ENCODE results near the gene FANCL. TPM values are rescaled to one million over a fixed set of nuclear protein-coding genes. Genes with fewer than 3 reads are reported as not detected.
A peak's percentile ranks its signal among the peaks of the same experiment; 100 is the strongest.
"Not testable (repeated sequence)": the region's sequence is repeated elsewhere in the genome, so short reads cannot be mapped to it uniquely, and the experiment has no call there.

The FANCL gene
- polyA plus RNA-seq, 2 of the 4 experiments (the other 2 are of a cell fraction), result 34.1 to 68.8 TPM

- no peak for ATAC-seq
- DNase-seq (ENCODE audit: low read depth in 1 of 2, low spot score in 1 of 2), result no peak
- 93% methylated on average over 3 of the region's 3 CpGs for WGBS (ENCODE audit: missing lambda C conversion rate)
- H3K4me3 ChIP-seq, result no peak overlapping the region
- ChIA-PET POLR2A (no interaction called here), CTCF (interaction anchor here (0.8 kb wide), 1 partner anchor 217 kb away, joined by 3 read pairs; no protein-coding TSS in a partner anchor)
- no peaks in the 10 kb centered on the region for H3K9me3 ChIP-seq
- H3K4me2 ChIP-seq, result no peak overlapping the region
- TF ChIP-seq ZSCAN20 (CRISPR knock-in tag; IDR thresholded peaks at IDR 0.05) (no peak), ATOH8 (CRISPR knock-in tag; IDR thresholded peaks at IDR 0.05; ENCODE audit: low read depth) (no peak), BHLHE40 (IDR thresholded peaks at IDR 0.05; ENCODE audit: low read depth, low read length) (no peak), FOSL2 (IDR thresholded peaks at IDR 0.05) (no peak), FOSL2 (CRISPR knock-in tag; IDR thresholded peaks at IDR 0.05) (no peak)
- H3K27ac ChIP-seq, result no peak overlapping the region
- peaks cover 34% of the 10 kb centered on the region for H3K4me1 ChIP-seq
- no peak for FAIRE-seq
These were observed 118.6 kb downstream of the FANCL start for GRCh38 chr2:58122540-58122939.

GRCh38 chr2:58122040-58122439, 119.1 kb downstream of the FANCL start:
- WGBS (ENCODE audit: missing lambda C conversion rate), result 73% methylated on average over 3 of the region's 3 CpGs
- CTCF ChIA-PET, result interaction anchor here (0.8 kb wide), 1 partner anchor 216 kb away, joined by 3 read pairs; no protein-coding TSS in a partner anchor
- Histone ChIP-seq H3K4me3 (no peak overlapping the region), H3K4me1 (peaks cover 34% of the 10 kb centered on the region), H3K27ac (no peak overlapping the region; a peak in 1 of 6 replicates), H3K4me2 (peak overlapping the region; percentile 11; the same call in 1 of the 3 replicates), H3K9me3 (no peaks in the 10 kb centered on the region)
- ATAC-seq, result no peak
- DNase-seq (ENCODE audit: low read depth in 1 of 2, low spot score in 1 of 2), result no peak
- POLR2A ChIA-PET, result no interaction called here
- peak; percentile 59 for FAIRE-seq
- no peak for TF ChIP-seq SMC3 (IDR thresholded peaks at IDR 0.05)
- TF ChIP-seq EP300 (IDR thresholded peaks at IDR 0.05), result no peak
- TF ChIP-seq CBX8 (IDR thresholded peaks at IDR 0.05), result no peak
- TF ChIP-seq FOSL2 (IDR thresholded peaks at IDR 0.05), result no peak
- no peak for TF ChIP-seq FOSL2 (CRISPR knock-in tag; IDR thresholded peaks at IDR 0.05)
- no peak for TF ChIP-seq CEBPB (IDR thresholded peaks at IDR 0.05)

- 89% methylated on average over 5 of the region's 5 CpGs for WGBS (ENCODE audit: missing lambda C conversion rate)
- Histone ChIP-seq H3K4me2 (peak overlapping the region; percentile 11; the same call in 2 of the 3 replicates), H3K4me1 (peaks cover 34% of the 10 kb centered on the region), H3K4me3 (no peak overlapping the region), H3K27ac (peak overlapping the region in 1 of 2 experiments; percentile 87; a peak in 3 of 6 replicates), H3K9me3 (no peaks in the 10 kb centered on the region)
- DNase-seq (ENCODE audit: low read depth in 1 of 2, low spot score in 1 of 2), result no peak
- peak; percentile 42 to 56; a peak in 2 of 6 replicates for ATAC-seq
- CTCF ChIA-PET, result interaction anchor here (1.0 to 2.6 kb wide), 5 partner anchors 9 to 361 kb away, joined by 3 to 9 read pairs (median 4); no protein-coding TSS in a partner anchor
- POLR2A ChIA-PET, result interaction anchor here (1.5 kb wide), 1 partner anchor 74 kb away, joined by 3 read pairs; the partner anchor contains the start of gene VRK2
- TF ChIP-seq POLR2A (IDR thresholded peaks at IDR 0.05; ENCODE audit: low read length) (no peak), EHMT2 (IDR thresholded peaks at IDR 0.05; ENCODE audit: low read depth) (no peak), SMC3 (IDR thresholded peaks at IDR 0.05) (no peak), TP53 (CRISPR knock-in tag; IDR thresholded peaks at IDR 0.05) (no peak), HOXA7 (CRISPR knock-in tag; IDR thresholded peaks at IDR 0.05) (no peak), ZFP36 (IDR thresholded peaks at IDR 0.05; ENCODE audit: borderline replicate concordance, partially characterized antibody) (no peak), BCL3 (IDR thresholded peaks at IDR 0.05) (no peak), HDAC2 (IDR thresholded peaks at IDR 0.05) (no peak), KDM1A (IDR thresholded peaks at IDR 0.05; ENCODE audit: low read depth) (no peak), CBX8 (IDR thresholded peaks at IDR 0.05) (no peak), KDM5A (IDR thresholded peaks at IDR 0.05) (no peak), GATA3 (IDR thresholded peaks at IDR 0.05; ENCODE audit: borderline replicate concordance) (no peak), ZNF302 (CRISPR knock-in tag; IDR thresholded peaks at IDR 0.05) (no peak), SREBF2 (IDR thresholded peaks at IDR 0.05) (no peak), ATOH8 (CRISPR knock-in tag; IDR thresholded peaks at IDR 0.05; ENCODE audit: low read depth) (no peak), HMGXB4 (CRISPR knock-in tag; IDR thresholded peaks at IDR 0.05; ENCODE audit: borderline replicate concordance) (no peak), HEYL (CRISPR knock-in tag; IDR thresholded peaks at IDR 0.05) (no peak), FOXS1 (CRISPR knock-in tag; IDR thresholded peaks at IDR 0.05) (no peak)
- FAIRE-seq, result peak; percentile 23
These were observed 120.4 kb downstream of the FANCL start for GRCh38 chr2:58120626-58121229.

GRCh38 chr2:58113563-58113962, 127.6 kb downstream of the FANCL start:
- ATAC-seq (peak in 1 of 2 experiments; percentile 10; a peak in 3 of 6 replicates), DNase-seq (ENCODE audit: low read depth in 1 of 2, low spot score in 1 of 2) (peak in 1 of 2 experiments; percentile 84)
- peak overlapping the region; percentile 77 for H3K4me2 ChIP-seq
- FAIRE-seq, H3K9me3 ChIP-seq, CTCF ChIA-PET: not testable (repeated sequence)
- peak overlapping the region; percentile 35 for H3K4me3 ChIP-seq
- WGBS (ENCODE audit: missing lambda C conversion rate), result 21% methylated on average over 9 of the region's 9 CpGs
- peak overlapping the region; percentile 87 to 93 for H3K27ac ChIP-seq
- POLR2A ChIA-PET, result interaction anchor here (0.6 to 1.7 kb wide), 2 partner anchors 37 to 67 kb away, joined by 3 to 8 read pairs; partner anchors contain the start of gene VRK2
- peaks cover 53% of the 10 kb centered on the region for H3K4me1 ChIP-seq

Data from A549 (cell line).